K562 (cell line): Measurements from ENCODE around the gene FEM1B. TPM values are rescaled to one million over a fixed set of nuclear protein-coding genes. Genes with fewer than 3 reads are reported as not detected.

Source experiments
- ATAC-seq: fragments of 200-7000 bp; cut with Tn5 transposase; 3 replicates; pipeline ENCODE4 v1.9.1; 2020; ENCODE audit warnings: moderate library complexity
- BruUV-seq: library from RNA; stranded (reverse); fragments of 400-500 nt; replicated peaks from 2 replicates; lab custom pipeline; 2021; lab: Mats Ljungman, UMichigan
- CTCF ChIA-PET: fragments of 300-600 bp; formaldehyde crosslinking; extraction: SDS; loops from one replicate; lab custom pipeline; 2021; ENCODE audit warnings: low intra/inter-chr PET ratio; lab: Yijun Ruan, JAX
- POLR2A ChIA-PET: fragments of 300-600, 350-650 bp; sonication (Branson Sonifier 250); formaldehyde crosslinking; extraction: SDS; loops from one replicate; lab custom pipeline; 2021; ENCODE audit warnings: antibody characterized with exemption, inconsistent platforms; lab: Yijun Ruan, JAX
- DNase-seq, 4 experiments: peaks; one replicate each; pipeline versions ENCODE4 v3.0.0 to v3.0.0-alpha.2; 2011 to 2018; ENCODE audit warnings: low spot score in 3 of 4, mixed read lengths in 3 of 4; ENCODE audit errors: extremely low read depth in 1 of 4
- FAIRE-seq: peaks from 2 replicates; lab custom pipeline; 2011; peaks lifted over from hg19 to GRCh38; lab: Jason Lieb, UNC
- H2AFZ ChIP-seq: 2 replicates; pipeline ENCODE4 v1.6.0; 2011; ENCODE audit warnings: low read depth, low read length, control low read depth, inconsistent platforms
- H3K27ac ChIP-seq: fragments of 200-600 bp; 3 replicates; pipeline ENCODE4 v1.8.0; 2011; ENCODE audit warnings: low read depth, mild to moderate bottlenecking, control low read depth, inconsistent platforms, low read length, moderate library complexity, mixed read lengths; ENCODE audit errors: extremely low read depth
- H3K27me3 ChIP-seq, 2 experiments: fragments of 300-600 bp in 1 of 2; 2 replicates in 1 of 2; 3 replicates in 1 of 2; pipeline versions ENCODE4 v1.6.0 to v1.8.0; 2011; ENCODE audit warnings: inconsistent platforms in 2 of 2, low read length in 2 of 2, mild to moderate bottlenecking in 1 of 2, mixed read lengths in 1 of 2, moderate library complexity in 1 of 2; ENCODE audit not compliant: control insufficient read depth in 2 of 2, insufficient read depth in 2 of 2
- H3K36me3 ChIP-seq: fragments of 300-600 bp; 3 replicates; pipeline ENCODE4 v1.8.0; 2011; ENCODE audit warnings: mild to moderate bottlenecking, low read length, inconsistent platforms; ENCODE audit not compliant: control insufficient read depth, insufficient read depth
- H3K4me1 ChIP-seq, 2 experiments: fragments of 200-600 bp in 1 of 2; replicated peaks in 1 of 2; 2 replicates in 1 of 2; 3 replicates in 1 of 2; pipeline versions ENCODE4 v1.5.1 to v1.8.0; 2011; ENCODE audit warnings: inconsistent platforms in 2 of 2, low read length in 2 of 2, mild to moderate bottlenecking in 1 of 2, mixed read lengths in 1 of 2, moderate library complexity in 1 of 2; ENCODE audit not compliant: control insufficient read depth in 2 of 2, insufficient read depth in 2 of 2
- H3K4me2 ChIP-seq: 2 replicates; pipeline ENCODE4 v1.6.1; 2011; ENCODE audit warnings: low read length, control low read depth, inconsistent platforms, mixed read lengths; ENCODE audit not compliant: insufficient read depth
- H3K4me3 ChIP-seq: fragments of 200-600 bp; sonication (generic), shearing (Covaris generic); 2 replicates; pipeline ENCODE4 v1.5.1; 2016; ENCODE audit warnings: control low read depth, inconsistent platforms
- H3K79me2 ChIP-seq: fragments of 200-600 bp; 3 replicates; pipeline ENCODE4 v1.8.0; 2011; ENCODE audit warnings: low read length, inconsistent platforms; ENCODE audit not compliant: control insufficient read depth, insufficient read depth
- H3K9ac ChIP-seq, 2 experiments: 2 replicates each; pipeline versions ENCODE4 v1.6.0 to v1.6.1; 2011; ENCODE audit warnings: low read depth in 2 of 2, low read length in 2 of 2, control low read depth in 1 of 2, inconsistent platforms in 1 of 2, mild to moderate bottlenecking in 1 of 2, mixed read lengths in 1 of 2; ENCODE audit not compliant: insufficient read depth in 1 of 2
- H3K9me1 ChIP-seq: one replicate; pipeline ENCODE4 v1.6.0; 2011; ENCODE audit warnings: inconsistent platforms, mild to moderate bottlenecking, low read length, moderate library complexity; ENCODE audit not compliant: control insufficient read depth, insufficient read depth
- H3K9me3 ChIP-seq: replicated peaks from 2 replicates; pipeline ENCODE4 v1.5.1; 2011; ENCODE audit warnings: low read depth, low read length, inconsistent platforms; ENCODE audit not compliant: control insufficient read depth, insufficient read depth
- H4K20me1 ChIP-seq: replicated peaks from 2 replicates; pipeline ENCODE4 v1.6.1; 2011; ENCODE audit warnings: low read length, inconsistent platforms, mixed read lengths; ENCODE audit not compliant: control insufficient read depth, insufficient read depth
- CCAR2 ChIP-seq: fragments of 200-400 bp; formaldehyde crosslinking; IDR thresholded peaks from 2 replicates; pipeline ENCODE4 v1.6.1; 2017; ENCODE audit warnings: mild to moderate bottlenecking, low read depth, low read length
- JUND ChIP-seq, 2 experiments: IDR thresholded peaks; 2 replicates in 1 of 2; 3 replicates in 1 of 2; pipeline ENCODE4 v1.6.1; 2011; ENCODE audit warnings: borderline replicate concordance in 2 of 2, low read depth in 2 of 2, low read length in 2 of 2, improper control_type of control experiment in 1 of 2, missing biosample characterization in 1 of 2, missing genetic modification characterization in 1 of 2, missing genetic modification reagents in 1 of 2
- MTA3 ChIP-seq: fragments of 450-650 bp; formaldehyde crosslinking; IDR thresholded peaks from 2 replicates; pipeline ENCODE4 v1.6.1; 2017; ENCODE audit warnings: mild to moderate bottlenecking, borderline replicate concordance
- ZNF224 ChIP-seq: sonication (generic); formaldehyde crosslinking; IDR thresholded peaks from 2 replicates; pipeline ENCODE4 v1.8.0; 2022; ENCODE audit warnings: mild to moderate bottlenecking, missing genetic modification reagents
- WGBS: fragments of 100-300 bp; shearing (Covaris generic); methylation state at CpG from one replicate; pipeline ENCODE4 v1.1.6; 2016; ENCODE audit warnings: low coverage, mixed read lengths; ENCODE audit not compliant: insufficient coverage; ENCODE audit errors: missing lambda C conversion rate; 5-methylcytosine and 5-hydroxymethylcytosine counted together
- in situ Hi-C: fragments of 300-500 bp; cut with MboI; formaldehyde crosslinking; loops from 4 replicates; pipeline ENCODE4 v1.15.0; 2018; ENCODE audit warnings: inconsistent platforms, mixed read lengths
- intact Hi-C: fragments of 100-400 bp; cut with micrococcal nuclease; formaldehyde crosslinking; loops from 2 replicates; pipeline ENCODE4 v1.14.2; 2022
- polyA plus RNA-seq, 8 experiments: library from polyadenylated mRNA; depleted of rRNA in 4 of 8; stranded (reverse) in 5 of 8; unstranded in 3 of 8; fragments of >200 nt; fragmentation: Nextera tagmentation in 2 of 8; fragmentation: Illumina TruSeq in 1 of 8; extraction: Ambion mirVana in 2 of 8; extraction: Trizol in 1 of 8; gene quantifications; 2 replicates each; pipeline versions ENCODE4 v1.2.1 to v1.2.3, GENCODE V29; 2011 to 2014; ENCODE audit warnings: inconsistent platforms in 1 of 8, missing spikeins in 1 of 8
- total RNA-seq, 7 experiments: library from RNA; depleted of rRNA in 6 of 7; stranded (reverse); fragments of >200 nt in 6 of 7; fragmentation: Illumina TruSeq in 2 of 7; extraction: Trizol in 2 of 7; gene quantifications; 2 replicates each; pipeline versions ENCODE4 v1.2.1 to v1.2.3, GENCODE V29; 2011 to 2021; ENCODE audit warnings: low replicate concordance in 1 of 7
- TF ChIP-seq, protein P1 (sequence below), 2 experiments: fragments of 450-650 bp in 1 of 2; sonication (generic) in 1 of 2; formaldehyde crosslinking in 1 of 2; IDR thresholded peaks in 1 of 2; conservative IDR thresholded peaks in 1 of 2; 2 replicates each; pipeline versions ENCODE4 v1.6.1 to v1.8.1; 2016 to 2023; ENCODE audit warnings: mild to moderate bottlenecking in 2 of 2, moderate library complexity in 2 of 2, inconsistent platforms in 1 of 2, missing genetic modification reagents in 1 of 2
- TF ChIP-seq, protein P2 (sequence below): fragments of 250-450 bp; sonication (Bioruptor Pico); IDR thresholded peaks from 2 replicates; pipeline ENCODE4 v1.8.0; 2022; ENCODE audit warnings: inconsistent platforms, mild to moderate bottlenecking, moderate library complexity, borderline replicate concordance

The FEM1B gene
- total and polyA plus RNA-seq, 9 of the 15 experiments (the other 6 are each of a cell fraction or from before 2014, with no cell fraction given), result 5.9 to 61.6 (median 20.1) TPM

DNA sequence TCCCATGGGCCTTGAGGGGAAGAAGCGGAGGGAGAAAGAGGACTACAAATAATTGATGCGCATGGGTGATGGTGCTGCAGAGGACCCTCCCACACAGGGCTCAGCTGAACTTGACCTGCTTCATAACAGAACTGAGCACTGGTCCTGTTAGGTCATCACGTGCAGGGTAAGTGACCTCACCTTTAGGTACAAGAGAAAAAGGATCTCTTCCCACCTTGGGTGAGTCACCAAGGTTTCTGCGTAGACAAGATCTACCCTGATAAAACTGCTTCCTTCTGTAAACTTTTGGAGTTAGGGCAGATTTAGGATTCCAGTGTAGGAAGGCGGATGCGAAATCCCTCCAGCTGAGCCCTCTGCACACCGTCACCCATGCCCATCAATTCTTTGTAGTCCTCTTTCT, 67.1 kb downstream of the FEM1B start:
- H3K27me3 ChIP-seq, result peaks cover 39 to 82% of the 10 kb centered on the region in 2 experiments
- CTCF ChIA-PET, result interaction anchor here (0.6 kb wide), 1 partner anchor 47 kb away, joined by 3 read pairs; no protein-coding TSS in a partner anchor

More for the DNA sequence above, 67.1 kb downstream of the FEM1B start:
- H4K20me1 ChIP-seq, result 0 out of 2 replicates have a peak, but pooled peaks cover 6% of the 10 kb centered on the region
- WGBS, result 5% methylated on average over 7 of the region's 7 CpGs
- no peaks in the 10 kb centered on the region for H3K79me2 ChIP-seq
- no peaks in the 10 kb centered on the region for H3K36me3 ChIP-seq
- POLR2A ChIA-PET, result no interaction called here
- DNase-seq, result no peak
- ATAC-seq, result no peak
- TF ChIP-seq ZNF224 (CRISPR knock-in tag), result no peak
- TF ChIP-seq, protein P1, sequence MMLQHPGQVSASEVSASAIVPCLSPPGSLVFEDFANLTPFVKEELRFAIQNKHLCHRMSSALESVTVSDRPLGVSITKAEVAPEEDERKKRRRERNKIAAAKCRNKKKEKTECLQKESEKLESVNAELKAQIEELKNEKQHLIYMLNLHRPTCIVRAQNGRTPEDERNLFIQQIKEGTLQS (IDR thresholded peaks at IDR 0.05), result peak; percentile 35; the same call in 1 of the 2 replicates
- TF ChIP-seq, protein P1 (CRISPR knock-in tag; conservative IDR thresholded peaks at IDR 0.05), result no peak
- TF ChIP-seq MTA3, result no peak
- no peak for TF ChIP-seq CCAR2
- TF ChIP-seq, protein P2, sequence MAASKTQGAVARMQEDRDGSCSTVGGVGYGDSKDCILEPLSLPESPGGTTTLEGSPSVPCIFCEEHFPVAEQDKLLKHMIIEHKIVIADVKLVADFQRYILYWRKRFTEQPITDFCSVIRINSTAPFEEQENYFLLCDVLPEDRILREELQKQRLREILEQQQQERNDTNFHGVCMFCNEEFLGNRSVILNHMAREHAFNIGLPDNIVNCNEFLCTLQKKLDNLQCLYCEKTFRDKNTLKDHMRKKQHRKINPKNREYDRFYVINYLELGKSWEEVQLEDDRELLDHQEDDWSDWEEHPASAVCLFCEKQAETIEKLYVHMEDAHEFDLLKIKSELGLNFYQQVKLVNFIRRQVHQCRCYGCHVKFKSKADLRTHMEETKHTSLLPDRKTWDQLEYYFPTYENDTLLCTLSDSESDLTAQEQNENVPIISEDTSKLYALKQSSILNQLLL, result no peak
- peak; percentile 4; the same call in 1 of the 2 replicates for TF ChIP-seq JUND (IDR thresholded peaks at IDR 0.05; ENCODE audit: borderline replicate concordance, low read depth, low read length)
- no peak for TF ChIP-seq JUND (tag; IDR thresholded peaks at IDR 0.05; ENCODE audit: borderline replicate concordance, low read depth, low read length)
- TF ChIP-seq, all 486 proteins: peak for 2
- no peak for FAIRE-seq
- no peak overlapping the region for H3K27ac ChIP-seq
- H3K4me1 ChIP-seq, result no peaks in the 10 kb centered on the region
- H2AFZ ChIP-seq, result no peak overlapping the region
- intact Hi-C loops (no loop called here), in situ Hi-C loops (no loop called here)
- BruUV-seq, result no TSS peak
- no peak overlapping the region for H3K9ac ChIP-seq
- no peak overlapping the region for H3K4me2 ChIP-seq
- H3K9me3 ChIP-seq, result no peaks in the 10 kb centered on the region
- no peaks in the 10 kb centered on the region for H3K9me1 ChIP-seq
- no peak overlapping the region for H3K4me3 ChIP-seq

Other genes starting within 250 kb of the FEM1B start
- gene PIAS1, start 223.4 kb upstream of the FEM1B start, total RNA-seq (2014; rRNA removed), result 19.6 and 25.4 TPM in 2 replicates
- 28.5 and 37.5 TPM in 2 replicates for gene PIAS1, start 223.4 kb upstream of the FEM1B start, total RNA-seq (2014; rRNA removed; fragmentation: Illumina TruSeq; extraction: Trizol)
- 30.4 and 31.0 TPM in 2 replicates for gene PIAS1, start 223.4 kb upstream of the FEM1B start, total RNA-seq (2015; rRNA removed; fragmentation: Illumina TruSeq; extraction: Trizol)
- gene PIAS1, start 223.4 kb upstream of the FEM1B start, total RNA-seq (2021), result 25.4 and 25.7 TPM in 2 replicates
- gene PIAS1, start 223.4 kb upstream of the FEM1B start, polyA plus RNA-seq (2011; rRNA removed), result 47.6 and 54.0 TPM in 2 replicates
- gene PIAS1, start 223.4 kb upstream of the FEM1B start, polyA plus RNA-seq (2014; fragmentation: Illumina TruSeq; extraction: Trizol), result 49.3 and 59.1 TPM in 2 replicates
- 10 to 100 TPM; 19.4 to 41.4 TPM for gene PIAS1, start 223.4 kb upstream of the FEM1B start, polyA plus RNA-seq (2014; fragmentation: Nextera tagmentation; extraction: Ambion mirVana)
- gene PIAS1, start 223.4 kb upstream of the FEM1B start, polyA plus RNA-seq (2014; rRNA removed), result 18.0 and 22.9 TPM in 2 replicates
- 7.6 and 8.7 TPM in 2 replicates for gene CALML4, start 72.4 kb upstream of the FEM1B start, total RNA-seq (2014; rRNA removed)
- 15.5 and 19.8 TPM in 2 replicates for gene CALML4, start 72.4 kb upstream of the FEM1B start, total RNA-seq (2014; rRNA removed; fragmentation: Illumina TruSeq; extraction: Trizol)
- gene CALML4, start 72.4 kb upstream of the FEM1B start, total RNA-seq (2015; rRNA removed; fragmentation: Illumina TruSeq; extraction: Trizol), result 16.7 and 17.4 TPM in 2 replicates
- 6.3 and 6.5 TPM in 2 replicates for gene CALML4, start 72.4 kb upstream of the FEM1B start, total RNA-seq (2021)
- gene CALML4, start 72.4 kb upstream of the FEM1B start, polyA plus RNA-seq (2011; rRNA removed), result 16.9 and 18.2 TPM in 2 replicates
- gene CALML4, start 72.4 kb upstream of the FEM1B start, polyA plus RNA-seq (2014; fragmentation: Illumina TruSeq; extraction: Trizol), result 20.8 and 24.4 TPM in 2 replicates
- gene CALML4, start 72.4 kb upstream of the FEM1B start, polyA plus RNA-seq (2014; fragmentation: Nextera tagmentation; extraction: Ambion mirVana), result 1 to 10 TPM; 2.8 to 3.8 TPM
- 15.6 and 30.6 TPM in 2 replicates for gene CALML4, start 72.4 kb upstream of the FEM1B start, polyA plus RNA-seq (2014; rRNA removed)
- 25.8 and 32.5 TPM in 2 replicates for gene CLN6, start 48.0 kb upstream of the FEM1B start, total RNA-seq (2014; rRNA removed)
- gene CLN6, start 48.0 kb upstream of the FEM1B start, total RNA-seq (2014; rRNA removed; fragmentation: Illumina TruSeq; extraction: Trizol), result 22.3 and 24.8 TPM in 2 replicates
- gene CLN6, start 48.0 kb upstream of the FEM1B start, total RNA-seq (2015; rRNA removed; fragmentation: Illumina TruSeq; extraction: Trizol), result 34.8 and 39.3 TPM in 2 replicates
- 51.6 and 53.3 TPM in 2 replicates for gene CLN6, start 48.0 kb upstream of the FEM1B start, total RNA-seq (2021)
- 46.0 and 47.3 TPM in 2 replicates for gene CLN6, start 48.0 kb upstream of the FEM1B start, polyA plus RNA-seq (2011; rRNA removed)
- 42.6 and 49.8 TPM in 2 replicates for gene CLN6, start 48.0 kb upstream of the FEM1B start, polyA plus RNA-seq (2014; fragmentation: Illumina TruSeq; extraction: Trizol)
- under 1 TPM; 0.71 to 0.77 TPM for gene CLN6, start 48.0 kb upstream of the FEM1B start, polyA plus RNA-seq (2014; fragmentation: Nextera tagmentation; extraction: Ambion mirVana)
- gene CLN6, start 48.0 kb upstream of the FEM1B start, polyA plus RNA-seq (2014; rRNA removed), result 47.5 and 60.1 TPM in 2 replicates
- not detected in 2 replicates for gene ITGA11, start 154.4 kb downstream of the FEM1B start, total RNA-seq (2014; rRNA removed)
- gene ITGA11, start 154.4 kb downstream of the FEM1B start, total RNA-seq (2014; rRNA removed; fragmentation: Illumina TruSeq; extraction: Trizol), result not detected in 2 replicates
- not detected in 2 replicates for gene ITGA11, start 154.4 kb downstream of the FEM1B start, total RNA-seq (2015; rRNA removed; fragmentation: Illumina TruSeq; extraction: Trizol)
- gene ITGA11, start 154.4 kb downstream of the FEM1B start, total RNA-seq (2021), result not detected in 2 replicates
- not detected in 2 replicates for gene ITGA11, start 154.4 kb downstream of the FEM1B start, polyA plus RNA-seq (2011; rRNA removed)
- gene ITGA11, start 154.4 kb downstream of the FEM1B start, polyA plus RNA-seq (2014; fragmentation: Illumina TruSeq; extraction: Trizol), result not detected in 2 replicates
- under 1 TPM in 1 of 2 experiments, not detected in 1; 0.01 TPM for gene ITGA11, start 154.4 kb downstream of the FEM1B start, polyA plus RNA-seq (2014; fragmentation: Nextera tagmentation; extraction: Ambion mirVana)
- gene ITGA11, start 154.4 kb downstream of the FEM1B start, polyA plus RNA-seq (2014; rRNA removed), result not detected in 2 replicates